Trophoblast cell (in vitro differentiated cells and primary cell): Measurements from ENCODE around the gene APOD.
"Not testable (repeated sequence)": the region's sequence is repeated elsewhere in the genome, so short reads cannot be mapped to it uniquely, and the experiment has no call there.

Experiments used
- DNase-seq, 2 donors: peaks; one replicate each; pipeline ENCODE4 v3.0.0-alpha.2; 2016
- H2AFZ ChIP-seq: 2 replicates; pipeline ENCODE4 v1.6.1; 2013; ENCODE audit warnings: low read length, moderate library complexity, mild to moderate bottlenecking; ENCODE audit not compliant: insufficient read depth, poor library complexity
- H2AK5ac ChIP-seq: 2 replicates; pipeline ENCODE4 v1.6.1; 2013; ENCODE audit warnings: mild to moderate bottlenecking, low read length
- H2BK120ac ChIP-seq: 2 replicates; pipeline ENCODE4 v1.6.1; 2013; ENCODE audit warnings: low read length, mild to moderate bottlenecking, moderate library complexity; ENCODE audit not compliant: insufficient read depth, poor library complexity
- H2BK12ac ChIP-seq: 2 replicates; pipeline ENCODE4 v1.6.1; 2013; ENCODE audit warnings: mild to moderate bottlenecking, low read length, moderate library complexity
- H2BK5ac ChIP-seq: 2 replicates; pipeline ENCODE4 v1.6.1; 2013; ENCODE audit warnings: low read length, low read depth, moderate library complexity, mild to moderate bottlenecking; ENCODE audit not compliant: poor library complexity
- H3K14ac ChIP-seq: 2 replicates; pipeline ENCODE4 v1.6.1; 2013; ENCODE audit warnings: mild to moderate bottlenecking, low read length
- H3K18ac ChIP-seq: 2 replicates; pipeline ENCODE4 v1.6.1; 2013; ENCODE audit warnings: mild to moderate bottlenecking, low read length
- H3K23ac ChIP-seq: 2 replicates; pipeline ENCODE4 v1.6.1; 2013; ENCODE audit warnings: low read length
- H3K27ac ChIP-seq: 2 replicates; pipeline ENCODE4 v1.5.1; 2013; ENCODE audit warnings: low read depth, mild to moderate bottlenecking, inconsistent platforms, low read length, moderate library complexity
- H3K27me3 ChIP-seq: 2 replicates; pipeline ENCODE4 v1.6.1; 2013; ENCODE audit warnings: inconsistent platforms, mild to moderate bottlenecking, low read length, moderate library complexity; ENCODE audit not compliant: insufficient read depth
- H3K36me3 ChIP-seq, 2 experiments: 1 replicate in 1 of 2; 2 replicates in 1 of 2; pipeline ENCODE4 v1.6.1; 2013; ENCODE audit warnings: low read length in 2 of 2, mild to moderate bottlenecking in 2 of 2, moderate library complexity in 1 of 2; ENCODE audit not compliant: insufficient read depth in 2 of 2, control insufficient read depth in 1 of 2
- H3K4ac ChIP-seq: 2 replicates; pipeline ENCODE4 v1.6.1; 2013; ENCODE audit warnings: low read depth, mild to moderate bottlenecking, low read length, moderate library complexity
- H3K4me1 ChIP-seq, 2 experiments: 1 replicate in 1 of 2; 2 replicates in 1 of 2; pipeline ENCODE4 v1.6.1; 2013; ENCODE audit warnings: low read length in 2 of 2, mild to moderate bottlenecking in 2 of 2, moderate library complexity in 1 of 2; ENCODE audit not compliant: insufficient read depth in 2 of 2, control insufficient read depth in 1 of 2
- H3K4me2 ChIP-seq: 2 replicates; pipeline ENCODE4 v1.6.1; 2013; ENCODE audit warnings: inconsistent platforms, mild to moderate bottlenecking, low read length, moderate library complexity
- H3K4me3 ChIP-seq: 2 replicates; pipeline ENCODE4 v1.5.1; 2013; ENCODE audit warnings: mild to moderate bottlenecking, low read depth, low read length, inconsistent platforms
- H3K79me1 ChIP-seq: one replicate; pipeline ENCODE4 v1.6.1; 2013; ENCODE audit warnings: low read length
- H3K79me2 ChIP-seq: 2 replicates; pipeline ENCODE4 v1.6.1; 2013; ENCODE audit warnings: low read length, mild to moderate bottlenecking; ENCODE audit not compliant: control insufficient read depth, insufficient read depth, poor library complexity
- H3K9ac ChIP-seq: 2 replicates; pipeline ENCODE4 v1.6.1; 2013; ENCODE audit warnings: mild to moderate bottlenecking, low read length
- H3K9me3 ChIP-seq: 2 replicates; pipeline ENCODE4 v1.6.1; 2013; ENCODE audit warnings: low read depth, mild to moderate bottlenecking, control low read depth, inconsistent platforms, low read length; ENCODE audit not compliant: insufficient read depth
- H4K12ac ChIP-seq: 2 replicates; pipeline ENCODE4 v1.6.1; 2013; ENCODE audit warnings: low read depth, mild to moderate bottlenecking, low read length, moderate library complexity
- H4K8ac ChIP-seq: 2 replicates; pipeline ENCODE4 v1.6.1; 2013; ENCODE audit warnings: low read depth, mild to moderate bottlenecking, low read length, moderate library complexity
- H4K91ac ChIP-seq: one replicate; pipeline ENCODE4 v1.6.1; 2013; ENCODE audit warnings: low read depth, mild to moderate bottlenecking, low read length, moderate library complexity
- WGBS: extraction: QIAGEN DNeasy Blood & Tissue Kit; methylation state at CpG from one replicate; pipeline ENCODE4 v1.1.7; 2013; ENCODE audit warnings: missing lambda C conversion rate; ENCODE audit not compliant: insufficient read length, insufficient coverage; ENCODE audit errors: extremely low coverage; 5-methylcytosine and 5-hydroxymethylcytosine counted together

APOD gene

GRCh38 chr3:195595785-195596531 lies 12.2 kb upstream of the APOD start:
- H3K79me2 ChIP-seq = no peaks in the 10 kb centered on the region
- no peak overlapping the region for H3K14ac ChIP-seq
- H4K91ac ChIP-seq = no peak overlapping the region
- no peak overlapping the region for H4K12ac ChIP-seq
- no peaks in the 10 kb centered on the region for H3K27me3 ChIP-seq
- H2BK120ac ChIP-seq = no peak overlapping the region
- no peak overlapping the region for H3K4ac ChIP-seq
- no peak overlapping the region for H3K23ac ChIP-seq
- H3K36me3 ChIP-seq = no peaks in the 10 kb centered on the region
- no CpG with 5 or more reads among the region's 8 CpGs for WGBS
- no peak for DNase-seq
- H2BK12ac ChIP-seq = no peak overlapping the region
- no peak overlapping the region for H3K27ac ChIP-seq
- H2AFZ ChIP-seq = no peak overlapping the region
- H3K4me2 ChIP-seq = no peak overlapping the region
- H2BK5ac ChIP-seq = no peak overlapping the region
- no peaks in the 10 kb centered on the region for H3K4me1 ChIP-seq
- no peak overlapping the region for H2AK5ac ChIP-seq
- H3K9me3 ChIP-seq = peaks cover 10% of the 10 kb centered on the region
- no peak overlapping the region for H3K9ac ChIP-seq
- H4K8ac ChIP-seq = no peak overlapping the region
- H3K18ac ChIP-seq = no peak overlapping the region
- no peak overlapping the region for H3K4me3 ChIP-seq
- no peaks in the 10 kb centered on the region for H3K79me1 ChIP-seq

DNA sequence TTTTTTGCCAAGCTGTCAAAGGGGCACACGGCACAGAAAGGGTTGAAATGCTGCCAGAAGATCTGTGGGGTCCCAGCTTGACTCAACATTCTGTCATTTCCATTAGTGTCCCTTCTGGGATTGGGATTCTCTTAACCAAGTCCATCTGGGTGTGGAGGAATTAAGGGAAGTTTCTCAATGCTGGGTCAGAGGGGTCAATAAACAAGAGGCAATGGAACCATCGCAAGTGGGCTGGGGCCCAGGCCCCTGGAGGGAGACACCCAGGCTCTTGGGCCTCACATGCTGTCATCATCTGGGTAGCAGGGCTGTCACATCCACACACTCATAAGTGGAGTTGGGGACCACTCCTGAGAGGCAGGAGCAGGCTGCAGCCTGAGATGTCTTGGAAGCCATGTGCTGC lies 8.1 kb upstream of the APOD start:
- Histone ChIP-seq H3K79me1 (no peaks in the 10 kb centered on the region), H3K9me3 (peaks cover 5% of the 10 kb centered on the region), H2BK12ac (no peak overlapping the region), H2AK5ac (no peak overlapping the region), H2AFZ (no peak overlapping the region), H3K4me2 (no peak overlapping the region), H4K12ac (no peak overlapping the region), H3K4ac (no peak overlapping the region), H3K79me2 (no peaks in the 10 kb centered on the region), H4K8ac (no peak overlapping the region), H2BK5ac (no peak overlapping the region), H2BK120ac (no peak overlapping the region), H3K4me1 (no peaks in the 10 kb centered on the region), H3K18ac (no peak overlapping the region), H3K9ac (no peak overlapping the region), H3K27ac (no peak overlapping the region), H3K23ac (no peak overlapping the region), H4K91ac (no peak overlapping the region), H3K4me3 (no peak overlapping the region), H3K14ac (no peak overlapping the region), H3K27me3 (no peaks in the 10 kb centered on the region), H3K36me3 (no peaks in the 10 kb centered on the region)
- DNase-seq = no peak
- WGBS = no CpG with 5 or more reads among the region's 2 CpGs

- no peaks in the 10 kb centered on the region for H3K79me1 ChIP-seq
- no peak overlapping the region for H2AK5ac ChIP-seq
- no peak overlapping the region for H3K18ac ChIP-seq
- H3K4me3 ChIP-seq = no peak overlapping the region
- H3K79me2 ChIP-seq = no peaks in the 10 kb centered on the region
- no peak overlapping the region for H3K9ac ChIP-seq
- no peaks in the 10 kb centered on the region for H3K27me3 ChIP-seq
- H4K12ac ChIP-seq = no peak overlapping the region
- no peak overlapping the region for H3K14ac ChIP-seq
- no CpG with 5 or more reads among the region's 6 CpGs for WGBS
- no peak overlapping the region for H2BK5ac ChIP-seq
- no peak overlapping the region for H4K8ac ChIP-seq
- no peak overlapping the region for H3K27ac ChIP-seq
- H2AFZ ChIP-seq = no peak overlapping the region
- H4K91ac ChIP-seq = no peak overlapping the region
- peaks cover 5% of the 10 kb centered on the region for H3K9me3 ChIP-seq
- H3K4ac ChIP-seq = no peak overlapping the region
- no peak overlapping the region for H3K23ac ChIP-seq
- no peak overlapping the region for H2BK120ac ChIP-seq
- H3K4me1 ChIP-seq = no peaks in the 10 kb centered on the region
- H2BK12ac ChIP-seq = no peak overlapping the region
- no peak overlapping the region for H3K4me2 ChIP-seq
- DNase-seq = no peak
- no peaks in the 10 kb centered on the region for H3K36me3 ChIP-seq
Observed at GRCh38 chr3:195591220-195591619, 7.5 kb upstream of the APOD start.

DNA sequence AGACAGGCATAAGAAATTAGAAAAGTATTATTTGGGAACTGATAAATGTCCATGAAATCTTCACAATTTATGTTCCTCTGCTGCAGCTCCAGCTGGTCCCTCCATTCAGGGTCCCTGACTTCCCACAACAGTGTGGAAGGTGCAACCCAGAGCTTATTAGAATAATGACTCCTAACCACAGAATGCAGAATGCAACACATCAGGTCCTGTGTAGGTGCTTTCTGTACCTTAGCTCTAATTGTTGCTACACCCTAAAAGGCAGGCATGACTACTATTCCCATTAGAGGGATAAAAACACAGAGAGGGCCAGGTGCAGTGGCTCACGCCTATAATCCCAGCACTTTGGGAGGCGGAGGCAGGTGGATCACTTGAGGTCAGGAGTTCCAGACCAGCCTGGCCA lies 6.6 kb upstream of the APOD start:
- not testable (repeated sequence) for H3K4me2 ChIP-seq, H3K79me2 ChIP-seq, H3K4me3 ChIP-seq, H2BK120ac ChIP-seq, H3K79me1 ChIP-seq, H2BK5ac ChIP-seq, H3K14ac ChIP-seq, H2BK12ac ChIP-seq, H4K12ac ChIP-seq, H3K4me1 ChIP-seq, H3K9ac ChIP-seq, H4K91ac ChIP-seq, H3K36me3 ChIP-seq, H3K9me3 ChIP-seq, H2AFZ ChIP-seq, H2AK5ac ChIP-seq, H3K18ac ChIP-seq, H4K8ac ChIP-seq, H3K27me3 ChIP-seq, H3K27ac ChIP-seq, H3K23ac ChIP-seq, H3K4ac ChIP-seq
- WGBS = no CpG with 5 or more reads among the region's 2 CpGs
- DNase-seq = peak; percentile 64 to 88
